ENCODE results near the gene DIPK1C.

DIPK1C gene

DNA sequence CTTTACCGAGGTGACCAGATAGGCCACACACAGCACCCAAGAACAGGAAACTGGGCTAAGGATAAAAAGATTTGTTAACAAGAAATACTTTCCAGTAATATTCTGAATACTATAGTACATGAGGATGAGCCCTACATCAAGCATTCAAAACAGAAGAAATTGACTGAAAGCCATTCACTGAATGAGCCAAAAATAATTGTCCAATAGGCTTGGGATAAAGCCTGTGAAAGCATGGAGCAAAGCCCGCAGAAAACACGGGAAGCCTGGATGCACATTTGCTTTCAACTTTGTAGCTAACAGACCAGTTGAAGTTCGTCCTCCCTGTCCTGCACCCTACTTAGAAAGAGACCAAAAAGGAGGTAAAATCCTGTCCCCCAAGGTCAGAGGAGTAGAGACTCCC is 56.3 kb downstream of the DIPK1C start:
- H3K4me2 ChIP-seq (ENCODE audit: low read depth, low read length, poor library complexity, severe bottlenecking): no peak overlapping the region
- H3F3A ChIP-seq (ENCODE audit: low read depth): no peaks in the 10 kb centered on the region
- H2AFZ ChIP-seq (ENCODE audit: low read length): no peak overlapping the region
- H3K27me3 ChIP-seq (ENCODE audit: insufficient read depth, low read length, poor library complexity, severe bottlenecking): no peaks in the 10 kb centered on the region
- no peak for TF ChIP-seq EZH2phosphoT487 (IDR thresholded peaks at IDR 0.05; ENCODE audit: borderline replicate concordance)
- TF ChIP-seq, protein P1, sequence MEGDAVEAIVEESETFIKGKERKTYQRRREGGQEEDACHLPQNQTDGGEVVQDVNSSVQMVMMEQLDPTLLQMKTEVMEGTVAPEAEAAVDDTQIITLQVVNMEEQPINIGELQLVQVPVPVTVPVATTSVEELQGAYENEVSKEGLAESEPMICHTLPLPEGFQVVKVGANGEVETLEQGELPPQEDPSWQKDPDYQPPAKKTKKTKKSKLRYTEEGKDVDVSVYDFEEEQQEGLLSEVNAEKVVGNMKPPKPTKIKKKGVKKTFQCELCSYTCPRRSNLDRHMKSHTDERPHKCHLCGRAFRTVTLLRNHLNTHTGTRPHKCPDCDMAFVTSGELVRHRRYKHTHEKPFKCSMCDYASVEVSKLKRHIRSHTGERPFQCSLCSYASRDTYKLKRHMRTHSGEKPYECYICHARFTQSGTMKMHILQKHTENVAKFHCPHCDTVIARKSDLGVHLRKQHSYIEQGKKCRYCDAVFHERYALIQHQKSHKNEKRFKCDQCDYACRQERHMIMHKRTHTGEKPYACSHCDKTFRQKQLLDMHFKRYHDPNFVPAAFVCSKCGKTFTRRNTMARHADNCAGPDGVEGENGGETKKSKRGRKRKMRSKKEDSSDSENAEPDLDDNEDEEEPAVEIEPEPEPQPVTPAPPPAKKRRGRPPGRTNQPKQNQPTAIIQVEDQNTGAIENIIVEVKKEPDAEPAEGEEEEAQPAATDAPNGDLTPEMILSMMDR (conservative IDR thresholded peaks at IDR 0.05; ENCODE audit: low read length): no peak
- no peaks in the 10 kb centered on the region for H4K20me1 ChIP-seq (ENCODE audit: insufficient read depth, low read length, poor library complexity, severe bottlenecking)
- H3K36me3 ChIP-seq (ENCODE audit: insufficient read depth, low read length): no peaks in the 10 kb centered on the region
- H3K9ac ChIP-seq (ENCODE audit: low read depth, low read length, poor library complexity, severe bottlenecking): no peak overlapping the region
- no peaks in the 10 kb centered on the region for H3K4me1 ChIP-seq (ENCODE audit: insufficient read depth, low read length, poor library complexity, severe bottlenecking)
- no peaks in the 10 kb centered on the region for H3K79me2 ChIP-seq (ENCODE audit: insufficient read depth, low read length)
- no peaks in the 10 kb centered on the region for H3K9me3 ChIP-seq (ENCODE audit: insufficient read depth, low read depth, low read length)
- H3K9me2 ChIP-seq (replicated peaks; ENCODE audit: low read depth, low read length): no peaks in the 10 kb centered on the region
- H3K4me3 ChIP-seq (ENCODE audit: low read length, poor library complexity, severe bottlenecking): no peak overlapping the region

DNA sequence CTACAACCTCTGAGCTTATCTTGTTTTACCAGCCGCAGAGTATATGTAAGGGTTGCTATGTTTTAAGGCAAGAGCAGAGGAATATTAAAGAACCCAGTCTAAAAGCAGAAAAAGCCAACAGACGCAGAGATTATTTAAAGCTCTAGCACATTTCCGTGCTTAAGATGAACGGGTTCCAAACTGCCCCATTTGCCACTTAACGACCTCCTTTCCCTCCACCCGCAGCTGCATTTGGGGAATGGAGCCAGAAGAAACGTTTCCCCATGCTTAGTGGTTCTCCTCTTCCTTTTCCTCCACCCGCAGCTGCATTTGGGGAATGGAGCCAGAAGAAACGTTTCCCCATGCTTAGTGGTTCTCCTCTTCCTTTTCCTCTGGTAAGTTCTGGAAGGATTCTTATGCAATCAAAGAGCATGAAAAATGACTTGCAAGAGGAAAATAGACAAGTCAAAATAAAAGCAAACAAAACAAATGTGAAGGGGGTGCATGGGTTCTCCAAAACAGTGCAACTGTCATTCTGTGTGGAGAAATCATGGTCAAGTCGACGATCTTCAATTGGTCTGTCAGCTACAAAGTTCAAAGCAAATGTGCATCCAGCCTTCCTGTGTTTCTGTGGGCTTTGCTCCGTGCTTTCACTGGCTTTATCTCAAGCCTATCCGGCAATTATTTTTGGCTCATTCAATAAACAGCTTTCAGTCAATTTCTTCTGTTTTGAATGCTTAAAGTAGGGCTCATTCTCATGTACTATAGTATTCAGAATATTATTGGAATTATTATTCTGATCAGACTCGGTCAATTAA is 57.8 kb downstream of the DIPK1C start:
- Histone ChIP-seq H3K36me3 (ENCODE audit: insufficient read depth, low read length) (no peaks in the 10 kb centered on the region), H3K4me1 (ENCODE audit: insufficient read depth, low read length, poor library complexity, severe bottlenecking) (no peaks in the 10 kb centered on the region), H3K4me2 (ENCODE audit: low read depth, low read length, poor library complexity, severe bottlenecking) (no peak overlapping the region), H3K9me2 (replicated peaks; ENCODE audit: low read depth, low read length) (no peaks in the 10 kb centered on the region), H3F3A (ENCODE audit: low read depth) (no peaks in the 10 kb centered on the region), H2AFZ (ENCODE audit: low read length) (no peak overlapping the region), H3K9ac (ENCODE audit: low read depth, low read length, poor library complexity, severe bottlenecking) (no peak overlapping the region), H3K79me2 (ENCODE audit: insufficient read depth, low read length) (no peaks in the 10 kb centered on the region), H3K4me3 (ENCODE audit: low read length, poor library complexity, severe bottlenecking) (no peak overlapping the region), H4K20me1 (ENCODE audit: insufficient read depth, low read length, poor library complexity, severe bottlenecking) (no peaks in the 10 kb centered on the region), H3K27me3 (ENCODE audit: insufficient read depth, low read length, poor library complexity, severe bottlenecking) (no peaks in the 10 kb centered on the region), H3K9me3 (ENCODE audit: insufficient read depth, low read depth, low read length) (no peaks in the 10 kb centered on the region)
- TF ChIP-seq, protein P1 (conservative IDR thresholded peaks at IDR 0.05; ENCODE audit: low read length): no peak
- no peak for TF ChIP-seq EZH2phosphoT487 (IDR thresholded peaks at IDR 0.05; ENCODE audit: borderline replicate concordance)

DNA sequence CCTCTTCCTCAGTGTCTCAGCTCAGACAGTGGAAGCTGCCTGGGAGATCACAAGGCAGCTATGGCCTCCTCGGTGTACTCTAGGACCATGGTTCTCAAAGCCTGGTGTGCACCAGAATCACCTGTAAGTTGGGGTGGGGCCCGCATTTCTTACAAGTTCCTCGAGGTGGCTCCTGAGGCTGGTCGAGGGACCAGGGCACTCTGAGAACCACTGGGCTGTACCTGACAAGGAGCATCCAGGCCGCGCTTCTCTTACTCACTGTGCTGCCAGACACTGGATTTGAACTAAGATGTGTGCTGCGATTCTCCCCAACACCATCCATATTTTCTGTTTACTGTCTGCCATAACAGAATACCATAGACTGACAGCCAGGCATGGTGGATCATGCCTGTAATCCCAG is 59.5 kb downstream of the DIPK1C start:
- Histone ChIP-seq H3F3A (ENCODE audit: low read depth) (no peaks in the 10 kb centered on the region), H3K4me3 (ENCODE audit: low read length, poor library complexity, severe bottlenecking) (no peak overlapping the region), H3K9me3 (ENCODE audit: insufficient read depth, low read depth, low read length) (no peaks in the 10 kb centered on the region), H3K9ac (ENCODE audit: low read depth, low read length, poor library complexity, severe bottlenecking) (no peak overlapping the region), H3K4me2 (ENCODE audit: low read depth, low read length, poor library complexity, severe bottlenecking) (no peak overlapping the region), H3K9me2 (replicated peaks; ENCODE audit: low read depth, low read length) (no peaks in the 10 kb centered on the region), H4K20me1 (ENCODE audit: insufficient read depth, low read length, poor library complexity, severe bottlenecking) (no peaks in the 10 kb centered on the region), H3K79me2 (ENCODE audit: insufficient read depth, low read length) (no peaks in the 10 kb centered on the region), H3K27me3 (ENCODE audit: insufficient read depth, low read length, poor library complexity, severe bottlenecking) (no peaks in the 10 kb centered on the region), H3K36me3 (ENCODE audit: insufficient read depth, low read length) (no peaks in the 10 kb centered on the region), H3K4me1 (ENCODE audit: insufficient read depth, low read length, poor library complexity, severe bottlenecking) (no peaks in the 10 kb centered on the region), H2AFZ (ENCODE audit: low read length) (no peak overlapping the region)
- no peak for TF ChIP-seq EZH2phosphoT487 (IDR thresholded peaks at IDR 0.05; ENCODE audit: borderline replicate concordance)
- TF ChIP-seq, protein P1 (conservative IDR thresholded peaks at IDR 0.05; ENCODE audit: low read length): no peak
